HepG2 (cell line): ENCODE measurements around the gene TMEM229B.

Experiments used
- HDAC6 ChIP-seq: fragments of 200-600 bp; sonication (generic); IDR thresholded peaks from 2 replicates; pipeline ENCODE4 v1.7.0; 2017; ENCODE audit warnings: mild to moderate bottlenecking, antibody characterized with exemption, low read length, low read depth
- HMG20B ChIP-seq: conservative IDR thresholded peaks from 2 replicates; pipeline ENCODE4 v1.6.1; 2016; ENCODE audit warnings: missing genetic modification reagents, missing compliant biosample characterization
- SMARCC2 ChIP-seq: fragments of 450-650 bp; IDR thresholded peaks from 2 replicates; pipeline ENCODE4 v1.6.1; 2017; ENCODE audit warnings: antibody characterized with exemption, mild to moderate bottlenecking
- ZNF136 ChIP-seq: sonication (generic); formaldehyde crosslinking; IDR thresholded peaks from 2 replicates; pipeline ENCODE4 v1.8.1; 2022; ENCODE audit warnings: low read depth, mild to moderate bottlenecking, moderate library complexity, missing genetic modification reagents
- ZNF274 ChIP-seq: sonication (generic); formaldehyde crosslinking; IDR thresholded peaks from 2 replicates; pipeline ENCODE4 v1.5.1; 2020; ENCODE audit warnings: mild to moderate bottlenecking, missing genetic modification reagents
- TF ChIP-seq, protein P1 (sequence below): sonication (generic); formaldehyde crosslinking; IDR thresholded peaks from 2 replicates; pipeline ENCODE4 v1.5.0; 2020; ENCODE audit warnings: mild to moderate bottlenecking, missing genetic modification reagents, moderate library complexity
- TF ChIP-seq, protein P2 (sequence below): sonication (generic); formaldehyde crosslinking; IDR thresholded peaks from 2 replicates; pipeline ENCODE4 v1.5.0; 2020; ENCODE audit warnings: mild to moderate bottlenecking, missing genetic modification reagents

DNA sequence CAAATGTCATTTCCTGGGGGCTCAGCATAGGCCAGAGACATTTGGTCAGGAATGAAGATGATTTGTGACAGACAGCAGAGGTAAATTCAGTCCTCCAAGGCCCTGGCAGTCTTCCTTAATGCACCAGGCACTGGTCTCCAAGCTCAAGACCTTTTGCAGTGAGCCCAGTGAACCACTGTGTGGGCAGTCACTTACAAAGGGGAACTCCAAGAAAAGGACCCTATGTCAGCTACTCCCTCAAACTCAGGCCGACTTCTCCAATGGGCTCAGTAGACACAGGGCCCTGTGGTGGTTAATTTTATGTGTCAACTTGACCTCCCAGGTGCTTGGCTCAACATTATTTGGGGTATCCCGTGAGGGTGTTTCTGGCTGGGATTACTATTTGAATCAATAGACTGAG lies 47.3 kb downstream of the TMEM229B start:
- TF ChIP-seq ZNF274 (CRISPR knock-in tag) (no peak), HDAC6 (no peak), SMARCC2 (no peak), ZNF136 (no peak), HMG20B (CRISPR knock-in tag) (no peak)
- TF ChIP-seq, protein P1, sequence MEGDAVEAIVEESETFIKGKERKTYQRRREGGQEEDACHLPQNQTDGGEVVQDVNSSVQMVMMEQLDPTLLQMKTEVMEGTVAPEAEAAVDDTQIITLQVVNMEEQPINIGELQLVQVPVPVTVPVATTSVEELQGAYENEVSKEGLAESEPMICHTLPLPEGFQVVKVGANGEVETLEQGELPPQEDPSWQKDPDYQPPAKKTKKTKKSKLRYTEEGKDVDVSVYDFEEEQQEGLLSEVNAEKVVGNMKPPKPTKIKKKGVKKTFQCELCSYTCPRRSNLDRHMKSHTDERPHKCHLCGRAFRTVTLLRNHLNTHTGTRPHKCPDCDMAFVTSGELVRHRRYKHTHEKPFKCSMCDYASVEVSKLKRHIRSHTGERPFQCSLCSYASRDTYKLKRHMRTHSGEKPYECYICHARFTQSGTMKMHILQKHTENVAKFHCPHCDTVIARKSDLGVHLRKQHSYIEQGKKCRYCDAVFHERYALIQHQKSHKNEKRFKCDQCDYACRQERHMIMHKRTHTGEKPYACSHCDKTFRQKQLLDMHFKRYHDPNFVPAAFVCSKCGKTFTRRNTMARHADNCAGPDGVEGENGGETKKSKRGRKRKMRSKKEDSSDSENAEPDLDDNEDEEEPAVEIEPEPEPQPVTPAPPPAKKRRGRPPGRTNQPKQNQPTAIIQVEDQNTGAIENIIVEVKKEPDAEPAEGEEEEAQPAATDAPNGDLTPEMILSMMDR = no peak
- TF ChIP-seq, protein P2, sequence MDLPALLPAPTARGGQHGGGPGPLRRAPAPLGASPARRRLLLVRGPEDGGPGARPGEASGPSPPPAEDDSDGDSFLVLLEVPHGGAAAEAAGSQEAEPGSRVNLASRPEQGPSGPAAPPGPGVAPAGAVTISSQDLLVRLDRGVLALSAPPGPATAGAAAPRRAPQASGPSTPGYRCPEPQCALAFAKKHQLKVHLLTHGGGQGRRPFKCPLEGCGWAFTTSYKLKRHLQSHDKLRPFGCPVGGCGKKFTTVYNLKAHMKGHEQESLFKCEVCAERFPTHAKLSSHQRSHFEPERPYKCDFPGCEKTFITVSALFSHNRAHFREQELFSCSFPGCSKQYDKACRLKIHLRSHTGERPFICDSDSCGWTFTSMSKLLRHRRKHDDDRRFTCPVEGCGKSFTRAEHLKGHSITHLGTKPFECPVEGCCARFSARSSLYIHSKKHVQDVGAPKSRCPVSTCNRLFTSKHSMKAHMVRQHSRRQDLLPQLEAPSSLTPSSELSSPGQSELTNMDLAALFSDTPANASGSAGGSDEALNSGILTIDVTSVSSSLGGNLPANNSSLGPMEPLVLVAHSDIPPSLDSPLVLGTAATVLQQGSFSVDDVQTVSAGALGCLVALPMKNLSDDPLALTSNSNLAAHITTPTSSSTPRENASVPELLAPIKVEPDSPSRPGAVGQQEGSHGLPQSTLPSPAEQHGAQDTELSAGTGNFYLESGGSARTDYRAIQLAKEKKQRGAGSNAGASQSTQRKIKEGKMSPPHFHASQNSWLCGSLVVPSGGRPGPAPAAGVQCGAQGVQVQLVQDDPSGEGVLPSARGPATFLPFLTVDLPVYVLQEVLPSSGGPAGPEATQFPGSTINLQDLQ = no peak
